OCI-M1 (cell line): Measurements from ENCODE around the gene OR1K1.
"Not testable (repeated sequence)": the region's sequence is repeated elsewhere in the genome, so short reads cannot be mapped to it uniquely, and the experiment has no call there.

ENCODE experiments used
- DNase-seq: peaks from one replicate; lab custom pipeline; 2025; lab: John Stamatoyannopoulos, UW

The OR1K1 gene

GRCh38 chr9:122800066-122801060 is at the start of gene OR1K1:
Gene OR1K1, plus strand, starts transcription at chr9:122800123. Its CDS starts 0 bp downstream, at chr9:122800123.
- no peak for DNase-seq

DNA sequence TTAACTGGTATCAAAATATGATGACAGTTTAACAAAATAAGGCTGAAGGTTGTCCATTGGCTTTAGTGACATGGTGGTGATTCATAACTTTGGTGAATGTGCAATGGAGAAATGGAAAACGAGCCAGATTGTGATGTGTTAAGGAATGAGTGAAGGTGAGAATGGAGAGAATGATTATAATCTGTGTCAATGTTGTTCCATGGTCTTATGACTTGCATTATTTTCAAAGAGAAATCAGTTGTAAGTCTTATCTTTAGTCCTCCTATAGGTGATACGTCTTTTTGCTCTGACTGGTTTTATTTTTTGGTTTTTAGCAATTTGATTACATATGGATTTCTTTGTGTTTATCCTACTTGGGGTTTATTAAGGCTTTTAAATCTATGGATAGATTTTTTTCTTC is 45.1 kb upstream of the OR1K1 start:
- no peak for DNase-seq

DNA sequence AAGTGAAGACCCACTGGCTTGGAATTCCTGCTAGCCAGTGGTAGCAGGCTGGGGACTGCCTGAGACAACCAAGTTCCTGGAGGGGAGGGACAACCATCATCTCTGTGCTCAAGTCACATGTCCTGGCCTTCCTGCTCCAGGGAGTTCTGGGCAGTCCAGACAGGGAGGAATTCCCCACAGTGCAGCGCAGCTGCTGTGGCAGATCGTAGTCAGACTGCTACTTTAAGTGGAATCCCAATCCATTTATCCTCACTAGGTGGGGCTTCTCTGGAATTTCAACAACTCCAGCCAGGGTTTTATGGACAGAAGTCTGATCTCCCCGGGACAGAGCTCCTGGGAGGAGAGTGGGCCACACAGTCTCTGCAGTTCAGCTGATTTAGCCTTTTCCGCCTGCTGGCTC is 32.1 kb upstream of the OR1K1 start:
- DNase-seq: no peak

DNA sequence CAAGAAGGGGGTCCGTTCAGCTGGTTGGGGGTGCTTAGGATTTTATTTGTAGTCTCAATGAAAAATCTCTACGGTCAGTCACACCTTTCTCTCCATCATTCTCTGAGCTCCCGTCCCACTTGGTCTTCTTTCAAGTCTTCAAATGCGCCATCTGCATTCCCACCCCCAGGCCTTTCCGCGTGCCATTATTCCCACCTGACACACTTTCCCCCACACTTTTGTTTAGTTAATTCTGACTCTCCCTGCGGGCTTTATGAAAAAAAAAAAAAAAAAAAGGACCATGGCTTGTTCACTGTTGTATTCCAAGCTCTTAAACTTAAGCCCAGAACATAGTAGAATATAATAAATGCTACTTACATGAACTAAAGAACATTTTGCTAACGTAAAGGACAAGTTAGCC is 22.9 kb upstream of the OR1K1 start:
- DNase-seq: no peak

GRCh38 chr9:122777935-122778627 is 21.8 kb upstream of the OR1K1 start:
- no peak for DNase-seq

- no peak for DNase-seq
Observed at GRCh38 chr9:122779181-122779580, 20.7 kb upstream of the OR1K1 start.

DNA sequence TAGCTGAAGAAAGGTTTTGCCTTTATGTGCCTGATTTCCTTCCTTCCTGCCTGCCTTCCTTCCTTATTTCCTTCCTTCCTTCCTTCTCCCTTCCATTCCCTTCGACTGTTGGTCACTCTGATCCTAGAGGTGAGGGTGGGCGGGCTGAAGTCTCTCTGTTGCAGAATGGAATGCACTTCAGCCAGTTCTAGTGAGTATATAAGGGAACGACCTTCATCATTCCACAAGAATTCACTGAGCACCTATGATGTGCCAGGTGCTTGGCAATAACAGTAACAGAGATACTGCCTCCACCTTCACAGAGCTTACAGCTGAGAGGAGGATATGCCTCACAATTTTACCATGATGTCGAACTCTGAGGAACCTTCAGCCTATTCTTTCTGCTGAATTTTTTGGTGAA is 19.9 kb upstream of the OR1K1 start:
- DNase-seq: no peak

DNA sequence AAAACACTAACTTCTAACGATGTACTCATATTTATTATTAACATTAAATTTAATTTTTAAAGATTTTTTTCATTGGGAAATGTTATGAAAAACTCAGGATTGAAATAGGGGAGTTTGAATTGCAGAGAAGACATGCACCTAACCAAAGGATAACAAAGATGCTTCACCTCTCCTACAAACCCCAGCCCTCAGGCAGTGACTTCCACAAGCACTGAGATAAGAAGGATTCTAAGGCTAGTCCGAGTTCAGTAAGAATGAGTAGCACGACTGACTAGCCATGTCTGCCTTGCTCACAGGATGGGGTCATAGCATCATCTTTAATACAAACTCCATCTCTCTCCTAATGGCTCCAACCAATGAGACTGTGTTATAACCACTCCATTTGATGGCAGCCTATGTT is 18.3 kb upstream of the OR1K1 start:
- DNase-seq: no peak

GRCh38 chr9:122785269-122785668 is 14.7 kb upstream of the OR1K1 start:
- DNase-seq: no peak

DNA sequence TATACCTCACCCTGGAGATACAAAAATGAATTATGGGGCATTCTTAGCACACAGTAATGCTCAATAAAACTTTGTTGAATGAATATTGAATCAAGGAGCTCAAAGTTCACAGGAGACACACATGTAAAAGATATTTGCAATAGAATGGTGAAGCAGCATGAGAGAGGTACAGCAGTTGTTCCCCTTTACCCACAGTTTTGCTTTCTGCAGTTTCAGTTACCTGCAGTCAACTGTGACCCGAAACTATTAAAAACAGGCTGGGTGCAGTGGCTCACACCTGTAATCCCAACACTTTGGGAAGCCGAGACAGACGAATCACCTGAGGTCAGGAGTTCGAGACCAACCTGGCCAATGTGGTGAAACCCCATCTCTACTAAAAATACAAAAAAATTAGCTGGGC is 13.6 kb upstream of the OR1K1 start:
- DNase-seq: no peak

GRCh38 chr9:122788831-122789230 is 11.1 kb upstream of the OR1K1 start, which contains the start of gene OR5C1:
Gene OR5C1, plus strand, starts transcription at chr9:122788933. Its CDS starts 0 bp downstream, at chr9:122788933.
- DNase-seq: no peak

- DNase-seq: no peak
Observed at GRCh38 chr9:122789256-122790046, 10.5 kb upstream of the OR1K1 start.

- no peak for DNase-seq
Observed at GRCh38 chr9:122791872-122792669, 7.9 kb upstream of the OR1K1 start.

DNA sequence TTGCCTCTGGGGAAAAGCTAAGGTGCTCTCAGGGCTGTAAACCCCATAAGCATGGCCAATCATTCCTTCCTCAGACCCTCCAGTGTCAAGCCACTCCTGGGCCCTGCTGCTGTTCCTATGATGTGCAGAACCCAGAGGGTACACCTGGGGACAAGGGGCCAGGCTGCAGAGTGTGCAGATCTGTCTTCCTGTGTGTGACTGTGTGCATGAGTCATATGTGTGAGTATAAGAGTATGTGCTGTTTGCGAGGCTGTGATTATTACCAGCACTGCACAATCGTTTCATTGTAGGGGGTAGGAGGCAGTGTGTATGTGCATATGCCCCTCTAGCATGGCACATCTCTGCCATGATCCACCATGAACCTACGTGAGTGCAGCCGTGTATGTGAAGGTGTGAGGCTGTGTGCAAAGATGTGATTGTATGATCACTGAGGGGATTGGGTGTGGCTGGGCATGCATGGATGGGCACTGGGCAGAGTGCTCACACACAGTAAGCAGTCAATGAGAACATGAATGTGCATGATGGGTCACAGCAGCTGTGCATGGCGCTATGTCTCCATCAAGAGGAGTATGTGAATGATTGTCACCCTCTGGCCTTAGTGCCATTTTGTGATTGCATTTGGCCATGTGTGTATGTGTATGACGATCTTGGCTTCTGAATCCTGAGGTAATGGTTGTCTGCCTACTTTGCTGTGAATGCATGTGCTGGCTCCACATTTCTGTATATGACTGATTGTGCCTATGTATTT is 2.4 kb upstream of the OR1K1 start:
- no peak for DNase-seq

GRCh38 chr9:122806661-122807060 is 6.7 kb downstream of the OR1K1 start:
- no peak for DNase-seq

- no peak for DNase-seq
Observed at GRCh38 chr9:122807271-122807900, 7.5 kb downstream of the OR1K1 start.

DNA sequence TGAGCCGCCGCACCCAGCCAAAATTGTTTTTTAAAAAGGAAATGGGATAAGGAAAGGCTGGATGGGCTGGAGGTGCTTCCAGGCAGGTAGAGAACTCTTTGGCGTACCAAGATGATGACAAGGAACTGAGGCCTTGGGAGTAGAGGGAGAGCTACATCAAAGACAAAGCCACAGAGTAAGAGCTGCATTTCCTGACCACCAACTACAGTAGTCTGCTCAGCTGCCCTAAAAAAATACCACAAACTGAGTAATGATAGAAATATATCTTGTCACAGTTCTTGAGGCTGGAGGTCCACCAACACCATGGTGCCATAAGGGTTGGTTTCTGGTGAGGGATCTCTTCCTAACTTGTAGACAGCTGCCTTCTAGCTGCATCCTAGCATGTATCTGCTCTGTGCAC is 8.2 kb downstream of the OR1K1 start:
- DNase-seq: no peak

DNA sequence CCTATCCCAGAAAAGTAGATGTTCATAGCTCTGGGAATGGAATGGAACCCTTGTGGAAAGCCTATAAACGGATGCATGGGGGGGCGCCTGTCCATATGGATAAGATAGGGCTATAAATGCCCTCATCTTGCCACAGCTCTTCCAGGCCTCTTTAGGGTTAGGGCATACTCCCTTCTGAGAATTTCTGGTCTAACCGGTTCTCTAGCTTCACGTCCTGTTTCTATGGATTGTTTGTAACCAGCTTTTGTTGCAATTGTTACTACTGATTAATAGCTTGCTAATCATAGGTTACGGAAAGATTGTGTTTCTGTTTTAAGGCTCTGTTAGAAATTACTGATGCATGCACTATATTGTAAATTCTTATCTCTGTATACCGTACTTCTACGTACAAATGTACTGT is 9.3 kb downstream of the OR1K1 start:
- not testable (repeated sequence) for DNase-seq

- peak; percentile 90 for DNase-seq
Observed at GRCh38 chr9:122810306-122810946, 10.5 kb downstream of the OR1K1 start.

DNA sequence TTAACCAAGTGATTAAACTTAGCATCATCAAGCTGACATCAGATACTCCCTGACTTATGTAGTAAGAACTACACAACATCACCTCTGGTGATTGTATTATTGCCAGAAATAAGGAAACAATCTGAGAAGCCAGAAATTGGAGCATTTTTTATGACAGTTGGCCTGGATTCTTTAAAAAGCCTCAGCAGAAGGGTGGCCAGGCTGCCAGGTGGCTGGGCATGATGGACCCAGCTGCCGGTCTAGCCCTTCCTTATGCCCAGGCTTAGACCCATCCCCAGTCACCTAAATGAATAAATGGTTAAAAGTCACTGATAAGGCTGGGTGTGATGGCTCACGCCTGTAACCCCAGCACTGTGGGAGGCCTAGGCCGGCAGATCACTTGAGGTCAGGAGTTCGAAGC is 12.8 kb downstream of the OR1K1 start:
- no peak for DNase-seq
